ENCODE measurements around the gene EXT2. TPM values are rescaled to one million over a fixed set of nuclear protein-coding genes. Genes with fewer than 3 reads are reported as not detected.

EXT2 gene
- total RNA-seq, 1 experiment from 2014 or later: 39.1 TPM

DNA sequence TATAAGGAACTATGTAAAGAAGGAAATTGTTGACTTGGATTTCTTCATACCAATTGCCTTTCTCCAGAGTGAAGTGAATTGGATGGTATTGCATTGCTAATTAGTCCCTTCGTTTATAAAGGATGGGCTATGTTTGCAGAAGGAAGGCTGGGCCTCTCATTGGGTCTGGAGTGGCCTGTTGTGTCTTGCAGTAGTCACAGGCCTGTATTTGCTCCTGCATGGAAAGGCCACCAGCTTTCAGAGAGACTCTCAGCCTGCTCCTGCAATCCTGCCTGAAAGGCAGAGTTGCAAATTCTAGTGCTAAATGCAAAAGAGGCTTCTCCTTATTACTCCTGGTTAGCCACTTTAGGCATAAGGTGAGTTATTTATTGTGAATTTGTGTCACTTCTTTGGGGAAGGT, 103.8 kb downstream of the EXT2 start:
- ChIA-PET POLR2A (no interaction called here), CTCF (interaction anchor here (2.0 kb wide), 1 partner anchor 66 kb away, joined by 4 read pairs; no protein-coding TSS in a partner anchor)
- Mint-ChIP-seq H3K9me3 (peaks cover 17% of the 10 kb centered on the region), H3K36me3 (peaks cover 26% of the 10 kb centered on the region), H3K27ac (peak overlapping the region; percentile 93), H3K27me3 (ENCODE audit: low read depth) (no peaks in the 10 kb centered on the region), H3K4me3 (0 out of 2 replicates have a peak overlapping the region, but pooled peaks have one; percentile 13), H3K4me1 (peaks cover 48% of the 10 kb centered on the region)
- DNase-seq (ENCODE audit: low spot score) (peak; percentile 23), ATAC-seq (peak; percentile 91)
- TF ChIP-seq, protein P1, sequence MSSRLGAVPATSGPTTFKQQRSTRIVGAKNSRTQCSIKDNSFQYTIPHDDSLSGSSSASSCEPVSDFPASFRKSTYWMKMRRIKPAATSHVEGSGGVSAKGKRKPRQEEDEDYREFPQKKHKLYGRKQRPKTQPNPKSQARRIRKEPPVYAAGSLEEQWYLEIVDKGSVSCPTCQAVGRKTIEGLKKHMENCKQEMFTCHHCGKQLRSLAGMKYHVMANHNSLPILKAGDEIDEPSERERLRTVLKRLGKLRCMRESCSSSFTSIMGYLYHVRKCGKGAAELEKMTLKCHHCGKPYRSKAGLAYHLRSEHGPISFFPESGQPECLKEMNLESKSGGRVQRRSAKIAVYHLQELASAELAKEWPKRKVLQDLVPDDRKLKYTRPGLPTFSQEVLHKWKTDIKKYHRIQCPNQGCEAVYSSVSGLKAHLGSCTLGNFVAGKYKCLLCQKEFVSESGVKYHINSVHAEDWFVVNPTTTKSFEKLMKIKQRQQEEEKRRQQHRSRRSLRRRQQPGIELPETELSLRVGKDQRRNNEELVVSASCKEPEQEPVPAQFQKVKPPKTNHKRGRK (CRISPR knock-in tag; IDR thresholded peaks at IDR 0.05; ENCODE audit: borderline replicate concordance): no peak
- TF ChIP-seq, protein P2, sequence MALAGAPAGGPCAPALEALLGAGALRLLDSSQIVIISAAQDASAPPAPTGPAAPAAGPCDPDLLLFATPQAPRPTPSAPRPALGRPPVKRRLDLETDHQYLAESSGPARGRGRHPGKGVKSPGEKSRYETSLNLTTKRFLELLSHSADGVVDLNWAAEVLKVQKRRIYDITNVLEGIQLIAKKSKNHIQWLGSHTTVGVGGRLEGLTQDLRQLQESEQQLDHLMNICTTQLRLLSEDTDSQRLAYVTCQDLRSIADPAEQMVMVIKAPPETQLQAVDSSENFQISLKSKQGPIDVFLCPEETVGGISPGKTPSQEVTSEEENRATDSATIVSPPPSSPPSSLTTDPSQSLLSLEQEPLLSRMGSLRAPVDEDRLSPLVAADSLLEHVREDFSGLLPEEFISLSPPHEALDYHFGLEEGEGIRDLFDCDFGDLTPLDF (CRISPR knock-in tag; IDR thresholded peaks at IDR 0.05): no peak
- TF ChIP-seq SP1 (CRISPR knock-in tag; conservative IDR thresholded peaks at IDR 0.05) (no peak), GTF2I (CRISPR knock-in tag; conservative IDR thresholded peaks at IDR 0.05) (no peak), ZNF396 (CRISPR knock-in tag; IDR thresholded peaks at IDR 0.05; ENCODE audit: borderline replicate concordance) (no peak), TP53 (CRISPR knock-in tag; IDR thresholded peaks at IDR 0.05) (no peak), NR1H2 (CRISPR knock-in tag; IDR thresholded peaks at IDR 0.05) (no peak), OVOL2 (CRISPR knock-in tag; IDR thresholded peaks at IDR 0.05; ENCODE audit: borderline replicate concordance) (no peak), PRRX2 (CRISPR knock-in tag; IDR thresholded peaks at IDR 0.05) (no peak), ZNF121 (CRISPR knock-in tag; IDR thresholded peaks at IDR 0.05) (no peak), ZNF423 (CRISPR knock-in tag; IDR thresholded peaks at IDR 0.05) (no peak), ZNF671 (CRISPR knock-in tag; IDR thresholded peaks at IDR 0.05) (no peak), TEAD4 (CRISPR knock-in tag; IDR thresholded peaks at IDR 0.05) (no peak)
- TF ChIP-seq, protein P3, sequence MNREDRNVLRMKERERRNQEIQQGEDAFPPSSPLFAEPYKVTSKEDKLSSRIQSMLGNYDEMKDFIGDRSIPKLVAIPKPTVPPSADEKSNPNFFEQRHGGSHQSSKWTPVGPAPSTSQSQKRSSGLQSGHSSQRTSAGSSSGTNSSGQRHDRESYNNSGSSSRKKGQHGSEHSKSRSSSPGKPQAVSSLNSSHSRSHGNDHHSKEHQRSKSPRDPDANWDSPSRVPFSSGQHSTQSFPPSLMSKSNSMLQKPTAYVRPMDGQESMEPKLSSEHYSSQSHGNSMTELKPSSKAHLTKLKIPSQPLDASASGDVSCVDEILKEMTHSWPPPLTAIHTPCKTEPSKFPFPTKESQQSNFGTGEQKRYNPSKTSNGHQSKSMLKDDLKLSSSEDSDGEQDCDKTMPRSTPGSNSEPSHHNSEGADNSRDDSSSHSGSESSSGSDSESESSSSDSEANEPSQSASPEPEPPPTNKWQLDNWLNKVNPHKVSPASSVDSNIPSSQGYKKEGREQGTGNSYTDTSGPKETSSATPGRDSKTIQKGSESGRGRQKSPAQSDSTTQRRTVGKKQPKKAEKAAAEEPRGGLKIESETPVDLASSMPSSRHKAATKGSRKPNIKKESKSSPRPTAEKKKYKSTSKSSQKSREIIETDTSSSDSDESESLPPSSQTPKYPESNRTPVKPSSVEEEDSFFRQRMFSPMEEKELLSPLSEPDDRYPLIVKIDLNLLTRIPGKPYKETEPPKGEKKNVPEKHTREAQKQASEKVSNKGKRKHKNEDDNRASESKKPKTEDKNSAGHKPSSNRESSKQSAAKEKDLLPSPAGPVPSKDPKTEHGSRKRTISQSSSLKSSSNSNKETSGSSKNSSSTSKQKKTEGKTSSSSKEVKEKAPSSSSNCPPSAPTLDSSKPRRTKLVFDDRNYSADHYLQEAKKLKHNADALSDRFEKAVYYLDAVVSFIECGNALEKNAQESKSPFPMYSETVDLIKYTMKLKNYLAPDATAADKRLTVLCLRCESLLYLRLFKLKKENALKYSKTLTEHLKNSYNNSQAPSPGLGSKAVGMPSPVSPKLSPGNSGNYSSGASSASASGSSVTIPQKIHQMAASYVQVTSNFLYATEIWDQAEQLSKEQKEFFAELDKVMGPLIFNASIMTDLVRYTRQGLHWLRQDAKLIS (CRISPR knock-in tag; IDR thresholded peaks at IDR 0.05; ENCODE audit: borderline replicate concordance): no peak
- TF ChIP-seq, protein P4, sequence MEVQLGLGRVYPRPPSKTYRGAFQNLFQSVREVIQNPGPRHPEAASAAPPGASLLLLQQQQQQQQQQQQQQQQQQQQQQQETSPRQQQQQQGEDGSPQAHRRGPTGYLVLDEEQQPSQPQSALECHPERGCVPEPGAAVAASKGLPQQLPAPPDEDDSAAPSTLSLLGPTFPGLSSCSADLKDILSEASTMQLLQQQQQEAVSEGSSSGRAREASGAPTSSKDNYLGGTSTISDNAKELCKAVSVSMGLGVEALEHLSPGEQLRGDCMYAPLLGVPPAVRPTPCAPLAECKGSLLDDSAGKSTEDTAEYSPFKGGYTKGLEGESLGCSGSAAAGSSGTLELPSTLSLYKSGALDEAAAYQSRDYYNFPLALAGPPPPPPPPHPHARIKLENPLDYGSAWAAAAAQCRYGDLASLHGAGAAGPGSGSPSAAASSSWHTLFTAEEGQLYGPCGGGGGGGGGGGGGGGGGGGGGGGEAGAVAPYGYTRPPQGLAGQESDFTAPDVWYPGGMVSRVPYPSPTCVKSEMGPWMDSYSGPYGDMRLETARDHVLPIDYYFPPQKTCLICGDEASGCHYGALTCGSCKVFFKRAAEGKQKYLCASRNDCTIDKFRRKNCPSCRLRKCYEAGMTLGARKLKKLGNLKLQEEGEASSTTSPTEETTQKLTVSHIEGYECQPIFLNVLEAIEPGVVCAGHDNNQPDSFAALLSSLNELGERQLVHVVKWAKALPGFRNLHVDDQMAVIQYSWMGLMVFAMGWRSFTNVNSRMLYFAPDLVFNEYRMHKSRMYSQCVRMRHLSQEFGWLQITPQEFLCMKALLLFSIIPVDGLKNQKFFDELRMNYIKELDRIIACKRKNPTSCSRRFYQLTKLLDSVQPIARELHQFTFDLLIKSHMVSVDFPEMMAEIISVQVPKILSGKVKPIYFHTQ (CRISPR knock-in tag; IDR thresholded peaks at IDR 0.05): no peak
- TF ChIP-seq, protein P5, sequence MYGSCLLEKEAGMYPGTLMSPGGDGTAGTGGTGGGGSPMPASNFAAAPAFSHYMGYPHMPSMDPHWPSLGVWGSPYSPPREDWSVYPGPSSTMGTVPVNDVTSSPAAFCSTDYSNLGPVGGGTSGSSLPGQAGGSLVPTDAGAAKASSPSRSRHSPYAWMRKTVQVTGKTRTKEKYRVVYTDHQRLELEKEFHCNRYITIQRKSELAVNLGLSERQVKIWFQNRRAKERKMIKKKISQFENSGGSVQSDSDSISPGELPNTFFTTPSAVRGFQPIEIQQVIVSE (CRISPR knock-in tag; IDR thresholded peaks at IDR 0.05; ENCODE audit: borderline replicate concordance): no peak
- TF ChIP-seq, protein P6, sequence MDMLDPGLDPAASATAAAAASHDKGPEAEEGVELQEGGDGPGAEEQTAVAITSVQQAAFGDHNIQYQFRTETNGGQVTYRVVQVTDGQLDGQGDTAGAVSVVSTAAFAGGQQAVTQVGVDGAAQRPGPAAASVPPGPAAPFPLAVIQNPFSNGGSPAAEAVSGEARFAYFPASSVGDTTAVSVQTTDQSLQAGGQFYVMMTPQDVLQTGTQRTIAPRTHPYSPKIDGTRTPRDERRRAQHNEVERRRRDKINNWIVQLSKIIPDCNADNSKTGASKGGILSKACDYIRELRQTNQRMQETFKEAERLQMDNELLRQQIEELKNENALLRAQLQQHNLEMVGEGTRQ (CRISPR knock-in tag; IDR thresholded peaks at IDR 0.05): no peak
- TF ChIP-seq, protein P7, sequence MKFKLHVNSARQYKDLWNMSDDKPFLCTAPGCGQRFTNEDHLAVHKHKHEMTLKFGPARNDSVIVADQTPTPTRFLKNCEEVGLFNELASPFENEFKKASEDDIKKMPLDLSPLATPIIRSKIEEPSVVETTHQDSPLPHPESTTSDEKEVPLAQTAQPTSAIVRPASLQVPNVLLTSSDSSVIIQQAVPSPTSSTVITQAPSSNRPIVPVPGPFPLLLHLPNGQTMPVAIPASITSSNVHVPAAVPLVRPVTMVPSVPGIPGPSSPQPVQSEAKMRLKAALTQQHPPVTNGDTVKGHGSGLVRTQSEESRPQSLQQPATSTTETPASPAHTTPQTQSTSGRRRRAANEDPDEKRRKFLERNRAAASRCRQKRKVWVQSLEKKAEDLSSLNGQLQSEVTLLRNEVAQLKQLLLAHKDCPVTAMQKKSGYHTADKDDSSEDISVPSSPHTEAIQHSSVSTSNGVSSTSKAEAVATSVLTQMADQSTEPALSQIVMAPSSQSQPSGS (CRISPR knock-in tag; IDR thresholded peaks at IDR 0.05; ENCODE audit: borderline replicate concordance, low read depth): no peak
- TF ChIP-seq, protein P8, sequence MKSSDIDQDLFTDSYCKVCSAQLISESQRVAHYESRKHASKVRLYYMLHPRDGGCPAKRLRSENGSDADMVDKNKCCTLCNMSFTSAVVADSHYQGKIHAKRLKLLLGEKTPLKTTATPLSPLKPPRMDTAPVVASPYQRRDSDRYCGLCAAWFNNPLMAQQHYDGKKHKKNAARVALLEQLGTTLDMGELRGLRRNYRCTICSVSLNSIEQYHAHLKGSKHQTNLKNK (CRISPR knock-in tag; IDR thresholded peaks at IDR 0.05): no peak

Data from WTC11 (cell line).